Amniotic epithelial cell (primary cell): Measurements from ENCODE around the gene TANK.

Experiments used
- DNase-seq: peaks from one replicate; pipeline ENCODE4 v3.0.0-alpha.2; 2010; ENCODE audit warnings: low read depth

TANK gene

DNA sequence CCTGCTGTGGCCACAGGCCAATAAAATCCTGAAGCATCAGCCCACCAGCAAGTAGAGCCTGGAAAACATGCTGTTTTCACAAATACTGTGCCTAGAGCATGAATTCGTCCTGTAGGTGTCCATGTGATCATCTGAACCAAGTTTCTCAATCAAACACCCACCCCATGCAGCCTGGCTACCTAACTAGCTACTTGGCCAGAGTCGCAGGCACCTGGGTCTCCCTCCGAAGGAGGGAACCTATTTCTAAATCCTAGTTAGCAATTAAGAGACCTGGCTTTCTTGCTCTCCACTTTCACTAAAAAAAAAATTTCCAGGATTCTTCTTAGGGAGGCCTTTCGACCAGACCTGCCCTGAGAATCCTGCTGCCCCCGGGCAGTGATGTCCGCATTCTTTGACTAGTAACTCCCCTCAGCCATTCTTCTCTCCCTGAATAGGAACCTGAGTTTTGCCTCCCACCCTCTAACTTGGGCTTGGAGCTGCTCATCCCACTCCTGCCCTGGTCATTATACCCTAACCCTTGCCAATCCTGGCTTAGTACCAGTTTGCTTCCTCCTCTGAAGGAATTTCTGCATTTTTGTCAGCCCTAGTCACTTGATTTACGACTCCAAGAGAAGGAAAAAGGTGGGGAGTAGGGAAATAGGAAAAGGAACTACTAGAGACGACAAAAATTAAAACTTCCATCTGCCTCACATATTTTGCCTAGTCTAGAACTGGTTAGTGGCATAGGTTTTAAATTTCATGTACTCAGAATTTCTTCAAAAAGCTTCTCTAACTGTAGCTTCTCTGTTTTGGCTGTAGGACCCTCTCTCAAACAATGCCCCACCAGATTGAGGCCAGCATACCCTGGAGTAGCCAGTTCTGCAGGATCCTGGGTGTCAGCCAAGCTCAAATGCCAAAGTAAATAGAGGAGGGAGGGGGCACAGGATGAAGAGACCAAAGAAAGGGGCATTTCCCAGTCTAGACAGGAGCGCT, 25.4 kb upstream of the TANK start:
- DNase-seq, result peak; percentile 45

DNA sequence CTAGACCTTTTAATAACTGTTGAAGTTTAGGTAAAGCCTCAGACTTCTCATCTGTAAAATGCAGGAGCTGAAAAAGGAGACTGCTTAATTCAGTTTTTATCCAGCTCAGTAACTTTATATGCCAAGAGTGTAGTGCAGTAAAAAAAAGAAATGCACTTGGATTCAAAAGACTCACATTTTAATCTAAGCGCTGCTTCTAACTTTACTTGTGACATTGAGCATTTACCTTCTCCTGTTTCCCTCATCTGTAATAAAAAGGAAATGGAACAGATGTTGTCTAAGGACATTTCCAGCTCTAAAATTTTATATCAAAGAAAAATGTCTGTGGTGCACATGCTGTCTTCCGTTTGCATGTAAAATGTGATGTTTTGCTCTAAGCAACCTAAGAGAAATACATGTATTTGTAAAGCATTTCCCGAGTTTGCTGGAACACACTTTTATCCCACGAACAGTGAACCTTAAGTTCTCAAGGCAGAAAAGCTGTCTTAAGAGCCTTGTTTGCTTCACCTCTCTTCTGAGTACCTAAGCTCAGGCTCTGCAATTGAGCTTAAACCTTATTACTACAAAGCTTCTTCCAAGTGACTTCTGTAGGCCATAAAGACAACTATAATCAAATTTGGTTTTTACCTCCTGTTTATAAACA, 24.2 kb upstream of the TANK start:
- no peak for DNase-seq

DNA sequence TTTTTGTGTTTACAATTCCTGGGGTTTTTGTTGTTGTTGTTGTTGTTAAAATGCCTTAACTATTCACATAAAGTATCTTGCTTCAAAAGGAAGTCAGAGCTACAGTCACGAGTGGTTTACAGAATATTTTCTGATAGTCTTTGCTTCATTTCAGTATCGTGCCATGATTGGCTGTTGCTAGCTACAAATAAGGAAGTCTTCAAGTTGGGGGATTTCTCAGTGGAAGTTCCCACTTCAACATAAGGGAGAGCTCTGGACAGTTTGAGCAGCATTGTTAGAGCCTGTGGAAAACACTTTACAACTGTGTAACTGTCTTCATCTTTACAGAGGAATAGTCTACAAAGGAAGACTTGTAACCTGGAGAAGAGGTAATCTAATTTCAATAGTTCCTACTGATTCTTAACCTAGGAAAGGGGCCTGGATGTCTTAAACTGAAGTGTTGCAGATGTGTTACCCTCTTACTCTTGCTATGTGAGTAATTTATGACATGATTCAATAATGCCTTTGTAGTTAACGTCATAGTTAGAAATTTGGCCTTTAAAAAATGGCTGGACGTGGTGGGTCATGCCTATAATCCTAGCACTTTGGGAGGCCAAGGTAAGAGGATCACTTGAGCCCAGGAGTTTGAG, 23.4 kb upstream of the TANK start:
- peak; percentile 58 for DNase-seq

DNA sequence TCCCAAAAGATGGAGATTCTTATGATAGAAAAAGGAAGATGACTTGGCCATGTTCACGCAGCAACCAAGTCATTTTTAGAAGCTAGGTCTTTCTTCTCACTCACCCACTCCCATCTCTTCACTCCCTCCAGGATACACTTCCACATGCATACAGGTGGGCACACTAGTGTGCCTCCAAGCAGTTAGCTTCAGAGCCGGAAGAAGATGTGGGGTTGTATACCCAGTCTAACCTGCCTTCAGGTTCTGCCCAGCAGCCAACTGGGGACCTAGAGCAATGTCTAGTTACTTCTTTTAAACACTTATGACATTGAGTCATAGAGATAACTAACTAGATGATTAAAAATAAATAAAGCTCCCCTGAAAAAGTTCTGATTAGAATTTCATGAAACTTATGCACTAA, 21.8 kb upstream of the TANK start:
- DNase-seq, result no peak

DNA sequence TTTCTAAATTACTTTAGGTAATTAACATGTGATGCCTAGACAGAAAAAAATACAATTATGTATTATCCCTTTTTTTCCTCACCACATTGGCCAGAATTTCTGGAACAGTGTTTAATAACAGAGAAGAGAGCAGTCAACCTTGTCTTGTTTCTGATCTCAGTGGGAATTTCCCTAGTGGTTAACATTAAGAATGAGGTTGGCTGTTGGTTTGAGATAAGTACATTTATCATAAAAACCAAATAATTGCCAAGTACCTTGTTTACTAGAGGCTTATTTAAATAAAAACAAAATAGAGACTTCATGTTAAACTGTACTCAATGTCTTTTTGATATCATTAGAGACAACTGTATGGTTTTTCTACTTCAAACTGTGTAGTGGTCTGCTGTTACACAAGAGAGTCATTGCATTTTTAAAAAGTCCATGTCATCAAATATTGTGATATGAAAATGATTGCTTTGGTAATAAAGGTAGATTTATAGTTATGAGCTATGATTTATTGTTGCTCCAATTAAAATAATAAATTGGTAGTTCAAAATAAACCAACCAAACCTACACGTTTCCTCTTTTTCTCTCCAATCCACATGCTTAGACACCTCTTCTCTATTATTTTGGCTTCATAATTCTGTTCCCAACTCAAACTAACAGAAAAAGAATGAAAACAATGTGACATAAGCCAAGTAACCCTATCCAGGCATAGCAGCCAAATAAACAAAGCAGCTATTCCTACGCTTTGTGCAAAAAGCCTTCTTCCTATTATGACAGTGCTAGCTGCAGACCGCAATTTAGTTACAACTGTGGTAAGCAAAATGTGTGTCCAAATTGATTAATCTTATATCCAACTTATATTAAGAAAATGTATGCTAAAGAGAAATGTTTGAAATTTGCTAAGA, 20.9 kb upstream of the TANK start:
- peak; percentile 50 for DNase-seq

DNA sequence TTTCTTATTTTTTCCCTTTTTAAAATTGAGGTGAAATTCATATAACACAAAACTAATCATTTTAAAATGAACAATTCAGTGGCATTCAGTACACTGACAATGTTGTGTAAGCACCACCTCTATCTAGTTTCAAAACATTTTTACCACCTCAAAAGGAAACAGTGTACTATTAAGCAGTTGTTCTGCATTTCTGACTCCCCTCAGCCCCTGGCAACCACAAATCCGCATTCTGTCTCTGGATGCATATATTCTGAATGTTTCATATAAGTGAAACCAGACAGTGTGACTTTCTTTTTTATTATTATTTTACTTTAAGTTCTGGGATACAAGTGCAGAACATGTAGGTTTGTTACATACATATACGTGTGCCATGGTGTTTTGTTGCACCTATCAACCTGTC, 19.2 kb upstream of the TANK start:
- DNase-seq, result no peak

DNA sequence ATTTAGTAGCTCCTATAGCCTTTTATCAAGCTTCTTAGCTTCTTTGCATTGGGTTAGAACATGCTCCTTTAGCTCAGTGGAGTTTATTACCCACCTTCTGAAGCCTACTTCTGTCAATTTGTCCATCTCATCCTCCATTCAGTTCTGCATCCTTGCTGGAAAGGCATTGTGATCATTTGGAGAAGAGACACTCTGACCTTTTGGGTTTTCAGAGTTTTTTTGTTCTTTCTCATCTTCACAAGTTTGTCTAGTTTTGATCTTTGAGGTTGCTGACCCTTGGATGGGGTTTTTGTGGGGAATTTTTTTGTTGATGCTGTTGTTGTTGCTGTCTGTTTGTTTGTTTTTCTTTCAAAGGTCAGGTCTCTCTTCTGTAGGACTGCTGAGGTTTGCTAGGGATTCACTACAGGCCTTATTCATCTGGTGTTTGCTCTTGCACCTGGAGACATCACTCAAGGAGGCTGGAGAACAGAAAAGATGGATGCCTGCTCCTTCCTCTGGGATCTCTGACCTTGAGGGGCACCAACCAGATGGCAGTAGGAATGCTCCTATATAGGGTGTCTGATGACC, 13.9 kb upstream of the TANK start:
- DNase-seq, result no peak

DNA sequence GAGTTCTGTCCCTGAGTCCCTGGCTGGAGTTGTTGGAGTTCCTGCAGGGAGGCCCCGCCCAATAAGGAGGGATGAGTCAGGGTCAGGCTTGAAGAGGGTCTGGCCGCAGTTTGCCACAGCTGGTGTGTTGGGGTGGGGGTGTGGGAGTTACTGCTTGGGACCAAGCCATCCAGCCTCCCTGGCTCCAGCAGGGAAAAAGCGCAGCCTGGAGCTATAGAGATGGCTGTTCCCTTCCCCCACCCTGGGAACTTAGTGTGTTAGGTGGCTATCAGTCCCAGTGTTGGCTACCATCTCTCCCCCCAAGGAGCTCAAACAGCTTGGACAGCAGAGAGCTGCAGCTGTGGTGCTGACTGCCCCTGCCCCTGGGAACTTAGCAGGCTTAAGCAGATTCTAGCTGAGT, 13.2 kb upstream of the TANK start:
- DNase-seq, result no peak

DNA sequence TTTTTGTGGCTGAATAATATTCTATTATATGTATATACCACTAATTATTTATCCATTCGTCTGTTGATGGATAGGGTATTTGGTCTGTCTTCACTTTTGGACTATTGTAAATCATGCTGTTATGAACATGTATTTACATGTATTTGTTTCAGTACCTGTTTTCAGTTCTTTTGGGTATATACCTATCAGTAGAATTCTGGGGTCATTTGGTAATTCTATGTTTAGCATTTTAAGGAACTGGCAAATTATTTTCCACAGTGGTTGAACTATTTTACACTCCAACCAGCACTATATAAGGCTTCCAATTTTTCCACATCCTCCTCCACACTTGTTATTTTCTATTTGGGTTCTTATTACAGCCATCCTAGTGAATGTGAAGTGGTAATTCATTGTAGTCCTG, 12.4 kb upstream of the TANK start:
- DNase-seq, result no peak

DNA sequence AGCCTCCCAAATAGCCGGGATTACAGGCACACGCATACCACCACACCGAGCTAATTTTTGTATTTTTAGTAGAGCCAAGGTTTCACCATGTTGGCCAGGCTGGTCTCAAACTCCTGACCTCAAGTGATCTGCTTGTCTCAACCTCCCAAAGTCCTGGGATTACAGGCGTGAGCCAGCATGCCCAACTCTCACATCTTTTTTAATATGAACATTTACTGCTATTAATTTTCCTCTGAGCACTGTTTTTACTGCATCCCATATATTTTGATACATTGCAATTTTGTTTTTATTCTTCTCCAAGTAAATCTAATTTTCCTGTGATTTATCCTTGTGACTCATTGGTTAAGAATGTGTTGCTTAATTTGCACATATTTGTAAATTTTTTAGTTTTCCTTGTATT, 9.5 kb upstream of the TANK start:
- DNase-seq, result no peak

DNA sequence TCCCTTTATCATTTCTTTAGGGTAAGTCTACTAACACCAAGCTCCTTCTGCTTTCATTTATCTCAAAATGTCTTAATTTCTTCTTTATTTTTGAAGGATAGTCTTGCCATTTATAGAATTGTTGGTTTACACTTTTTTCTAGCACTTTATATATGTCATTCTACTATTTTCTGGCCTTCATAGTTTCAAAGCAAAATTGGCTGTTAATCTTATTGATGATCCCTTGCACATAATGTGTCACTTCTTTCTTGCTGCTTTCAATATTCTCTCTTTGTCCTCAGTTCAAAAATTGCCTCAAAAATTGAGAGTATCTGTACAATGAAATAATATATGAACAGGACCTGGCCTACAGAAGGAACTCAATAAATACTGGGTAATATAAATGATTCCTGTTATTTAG, 7.9 kb upstream of the TANK start:
- no peak for DNase-seq

DNA sequence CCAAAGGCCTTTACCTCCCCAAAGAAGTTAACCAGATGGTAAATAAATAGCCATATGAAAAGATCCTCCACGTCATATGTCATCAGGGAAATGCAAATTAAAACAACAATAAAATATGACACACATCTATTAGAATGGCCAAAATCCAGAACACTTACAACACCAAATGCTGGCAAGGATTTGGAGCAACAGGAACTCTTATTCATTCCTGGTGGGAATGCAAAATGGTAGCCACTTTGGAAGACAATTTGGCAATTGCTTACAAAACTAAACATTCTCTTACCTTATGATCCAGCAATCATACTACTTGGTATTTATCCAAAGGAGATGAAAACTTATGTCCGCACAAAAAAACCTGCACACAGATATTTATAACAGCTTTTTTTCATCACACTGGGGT, 1.3 kb upstream of the TANK start:
- DNase-seq, result no peak

DNA sequence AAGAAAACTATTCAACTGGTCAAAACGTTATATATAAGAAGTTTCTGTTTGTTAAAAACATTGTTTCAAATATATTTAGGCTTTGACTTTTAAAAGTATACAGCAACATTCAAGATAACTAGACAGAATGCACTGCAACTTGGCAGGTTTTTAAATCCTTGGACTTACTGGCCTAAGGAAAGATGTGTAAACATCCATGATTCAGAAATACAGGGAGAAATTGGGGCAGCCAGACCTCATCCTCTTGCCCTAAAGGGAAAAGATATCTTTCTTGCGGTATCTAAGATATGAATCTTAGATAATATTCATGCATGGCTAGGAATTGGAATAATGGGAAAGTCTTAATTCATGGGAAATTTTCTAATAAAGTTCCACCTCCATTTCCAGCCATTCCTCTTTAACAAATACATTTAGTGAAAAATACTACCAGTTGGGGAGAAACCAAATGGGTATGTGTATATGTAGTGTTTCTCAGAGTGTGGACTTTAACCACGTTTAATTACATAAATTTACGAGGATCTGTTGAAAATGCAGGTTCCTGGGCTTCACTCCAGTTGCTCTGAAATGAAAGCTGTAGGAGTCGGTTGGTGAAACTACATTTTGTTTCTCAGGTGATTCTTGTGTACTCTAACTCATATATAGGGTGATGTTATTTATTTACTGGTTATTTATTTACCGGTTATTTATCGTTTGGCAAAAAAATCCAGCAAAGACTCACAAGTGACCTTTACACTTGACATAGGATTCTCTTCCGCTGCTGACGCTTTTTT, 587 bp upstream of the TANK start:
- DNase-seq, result peak; percentile 50

DNA sequence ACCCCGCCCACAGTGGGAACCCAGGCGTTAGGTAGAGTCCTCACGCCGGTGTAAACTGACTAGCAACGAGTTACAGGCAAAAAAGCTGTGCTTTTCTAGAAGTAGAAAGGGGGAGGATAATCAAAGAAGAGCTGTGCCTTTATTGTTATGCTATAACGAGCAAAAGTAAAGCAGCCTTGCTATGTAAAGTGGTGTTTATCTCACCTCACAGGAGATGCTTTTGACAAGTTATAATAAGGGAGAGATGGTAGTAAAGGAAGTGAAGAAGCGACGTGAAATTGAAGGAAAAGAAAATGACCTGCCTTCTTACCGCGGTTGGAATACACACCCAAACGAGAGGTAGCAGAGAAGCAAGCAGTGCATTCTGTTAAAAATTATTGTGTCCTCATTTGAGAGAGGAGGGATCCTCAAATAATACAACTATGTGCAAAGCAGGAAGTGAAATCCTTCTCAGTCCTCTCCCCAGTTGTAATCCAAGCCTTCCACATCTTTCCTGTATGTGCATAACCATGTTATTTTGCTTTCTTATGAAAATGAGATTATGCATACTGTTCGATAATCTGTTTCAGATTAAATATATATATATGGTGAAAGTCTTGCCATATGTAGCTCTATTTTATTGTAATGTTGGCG, 962 bp downstream of the TANK start:
- DNase-seq, result no peak

DNA sequence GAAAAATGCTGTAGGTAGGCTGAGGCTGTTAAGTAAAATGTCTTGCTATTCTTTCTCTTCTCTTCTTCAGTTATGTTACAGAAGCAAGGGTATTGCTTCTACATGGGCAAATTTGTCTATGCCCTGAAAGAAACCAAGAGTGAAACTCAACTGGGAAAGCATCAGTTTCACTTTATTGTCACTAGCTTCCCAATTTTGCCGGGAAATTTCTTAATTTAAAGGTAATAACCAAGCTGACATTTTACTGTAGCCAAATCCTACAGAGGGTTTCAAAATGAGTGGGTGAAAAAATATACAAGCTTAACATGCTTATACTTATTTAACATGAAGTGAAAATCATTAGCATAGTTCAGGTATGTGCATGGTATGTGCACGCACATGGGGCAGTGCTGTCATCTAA, 3.2 kb downstream of the TANK start:
- no peak for DNase-seq

DNA sequence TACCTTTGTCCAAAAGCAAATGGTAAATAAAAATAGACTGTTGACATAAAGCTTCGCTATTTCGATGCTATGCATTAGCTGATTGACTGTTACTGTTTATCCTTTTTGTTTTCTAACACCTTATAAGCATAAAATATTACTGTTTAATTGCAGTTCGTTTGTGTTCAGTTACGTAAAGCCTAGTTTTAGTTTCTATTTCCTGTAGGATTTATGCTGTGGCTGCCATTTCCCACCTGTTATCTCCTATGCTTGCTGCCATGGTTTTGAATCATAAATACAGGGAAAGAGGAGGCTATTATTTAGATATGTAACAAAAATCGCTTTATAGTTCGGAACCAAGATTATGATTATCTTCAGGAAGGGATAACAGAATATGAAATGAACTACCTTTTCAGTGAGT, 3.9 kb downstream of the TANK start:
- no peak for DNase-seq

DNA sequence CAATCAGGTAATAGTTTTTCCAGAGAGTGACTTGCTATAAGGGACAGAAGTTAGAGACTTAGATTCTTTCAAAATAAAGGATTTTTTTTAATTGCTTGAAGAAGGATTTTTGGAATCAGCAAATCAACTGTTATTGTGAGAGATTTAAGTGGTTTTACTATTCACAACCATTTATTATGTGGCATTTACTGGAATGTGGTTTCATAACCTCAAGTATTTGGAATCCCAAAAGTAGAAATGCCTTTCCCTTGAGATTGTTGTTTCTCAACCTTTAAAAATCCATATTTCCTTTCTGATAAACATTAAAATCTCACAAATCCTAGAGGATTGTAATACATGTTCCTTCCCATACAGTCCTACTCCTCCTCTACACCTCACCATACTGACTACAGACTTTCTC, 5.0 kb downstream of the TANK start:
- peak; percentile 83 for DNase-seq

DNA sequence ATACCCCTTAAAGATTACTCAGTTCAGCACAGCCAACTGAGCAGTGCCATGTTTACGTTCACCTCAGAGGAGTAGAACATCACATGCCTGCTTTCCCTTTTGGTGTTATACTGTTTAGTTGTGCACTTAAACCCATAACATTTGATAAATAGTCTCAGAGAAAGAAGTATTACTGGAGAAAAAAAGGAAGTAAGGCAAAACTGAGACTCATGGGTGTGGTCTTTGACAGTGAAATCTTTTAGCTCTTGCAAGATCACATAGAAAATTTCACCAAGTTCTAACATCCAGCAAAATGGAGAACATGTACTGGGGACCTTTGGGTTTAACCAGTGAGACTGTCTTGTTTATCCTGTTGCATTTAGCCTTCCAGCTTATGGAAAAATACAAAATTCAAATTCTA, 5.6 kb downstream of the TANK start:
- no peak for DNase-seq

DNA sequence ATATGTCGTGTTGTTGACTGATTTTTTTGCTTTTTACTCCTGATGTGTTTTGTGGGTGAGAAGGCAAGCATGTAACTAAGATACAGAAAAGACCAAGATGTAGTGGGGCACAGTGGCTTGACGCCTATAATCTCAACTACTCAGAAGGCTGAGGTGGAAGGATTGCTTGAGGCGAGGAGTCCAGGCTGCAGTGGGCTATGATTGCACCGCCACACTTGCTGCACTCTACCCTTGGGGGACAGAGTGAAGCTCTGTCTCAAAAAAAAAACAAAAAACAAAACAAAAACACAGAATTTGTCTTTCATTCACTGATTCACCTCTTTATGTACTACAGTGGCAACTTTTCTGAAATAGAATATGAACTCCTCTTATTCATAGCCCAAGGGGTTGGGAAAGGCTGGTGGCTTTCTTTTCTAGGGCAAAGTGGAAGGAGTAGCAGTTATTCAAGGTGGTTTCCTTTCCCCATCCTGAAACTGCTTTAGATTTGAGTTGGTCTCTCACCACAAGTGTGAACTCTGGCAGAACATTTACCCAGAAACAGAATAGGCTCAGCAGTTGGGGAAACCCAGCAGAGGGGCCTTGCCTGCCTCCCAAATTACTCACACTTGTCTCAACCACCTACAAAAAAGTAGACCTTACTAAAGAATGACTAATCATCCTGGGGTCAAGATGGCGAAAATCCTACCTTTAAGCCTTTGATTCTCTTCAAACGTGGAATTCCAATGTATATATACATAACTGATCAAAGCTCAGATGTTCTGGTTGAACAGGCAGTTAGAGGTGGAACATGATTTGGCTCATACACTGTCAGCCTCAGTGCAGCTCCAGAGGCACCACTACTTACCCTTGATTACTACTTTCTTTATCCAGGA, 6.5 kb downstream of the TANK start:
- DNase-seq, result peak; percentile 7

DNA sequence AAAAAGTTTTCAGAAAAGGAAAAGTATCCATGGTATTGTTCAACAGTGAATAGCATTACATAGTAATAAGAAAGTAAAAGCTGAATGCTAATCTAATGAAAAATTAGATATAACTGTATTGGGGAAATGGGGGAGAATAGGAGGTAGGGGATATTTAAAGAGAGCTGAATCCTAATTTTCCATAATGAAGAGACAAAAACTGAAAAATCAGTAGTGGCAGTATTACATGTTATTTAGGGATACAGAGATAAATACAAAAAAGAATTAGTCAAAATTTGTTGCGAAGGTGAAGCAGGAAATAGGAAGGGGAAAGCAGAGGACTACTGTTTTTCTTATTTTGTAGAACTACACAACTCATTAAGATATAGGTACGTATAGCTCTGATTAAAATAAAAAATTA, 9.1 kb downstream of the TANK start:
- no peak for DNase-seq
